Mesendoderm (in vitro differentiated cells): ENCODE measurements around the gene TNS2.
A peak's percentile ranks its signal among the peaks of the same experiment; 100 is the strongest.

Experiments used
- DNase-seq: peaks from one replicate; pipeline ENCODE4 v3.0.0; 2013
- H2AK5ac ChIP-seq: 2 replicates; pipeline ENCODE4 v1.6.1; 2013; ENCODE audit warnings: low read length, inconsistent platforms
- H2BK120ac ChIP-seq: 2 replicates; pipeline ENCODE4 v1.6.1; 2013; ENCODE audit warnings: low read depth, mild to moderate bottlenecking, low read length, moderate library complexity, mixed read lengths
- H2BK15ac ChIP-seq: replicated peaks from 2 replicates; pipeline ENCODE4 v1.6.1; 2013; ENCODE audit warnings: low read depth, mild to moderate bottlenecking, moderate library complexity
- H2BK5ac ChIP-seq: 2 replicates; pipeline ENCODE4 v1.6.1; 2013; ENCODE audit warnings: low read length, inconsistent platforms
- H3K18ac ChIP-seq: 2 replicates; pipeline ENCODE4 v1.6.1; 2013; ENCODE audit warnings: mild to moderate bottlenecking, low read length, mixed read lengths
- H3K23ac ChIP-seq: one replicate; pipeline ENCODE4 v1.6.1; 2013; ENCODE audit warnings: low read length
- H3K27ac ChIP-seq: 2 replicates; pipeline ENCODE4 v1.5.1; 2013; ENCODE audit warnings: low read depth, mild to moderate bottlenecking, inconsistent platforms, low read length, moderate library complexity
- H3K27me3 ChIP-seq: 2 replicates; pipeline ENCODE4 v1.6.1; 2013; ENCODE audit warnings: low read length, control low read depth, mild to moderate bottlenecking, inconsistent platforms; ENCODE audit not compliant: insufficient read depth, poor library complexity
- H3K36me3 ChIP-seq: 2 replicates; pipeline ENCODE4 v1.6.1; 2013; ENCODE audit warnings: low read length, inconsistent platforms; ENCODE audit not compliant: control insufficient read depth, insufficient read depth
- H3K4ac ChIP-seq: one replicate; pipeline ENCODE4 v1.6.1; 2013; ENCODE audit warnings: low read depth, mild to moderate bottlenecking, low read length, moderate library complexity
- H3K4me1 ChIP-seq: 2 replicates; pipeline ENCODE4 v1.6.1; 2013; ENCODE audit warnings: low read depth, low read length, inconsistent platforms; ENCODE audit not compliant: control insufficient read depth
- H3K4me2 ChIP-seq: 2 replicates; pipeline ENCODE4 v1.6.1; 2013; ENCODE audit warnings: low read length
- H3K4me3 ChIP-seq: 2 replicates; pipeline ENCODE4 v1.5.1; 2013; ENCODE audit warnings: mild to moderate bottlenecking, low read length
- H3K56ac ChIP-seq: one replicate; pipeline ENCODE4 v1.6.1; 2013; ENCODE audit warnings: low read length
- H3K79me1 ChIP-seq: 2 replicates; pipeline ENCODE4 v1.6.1; 2013; ENCODE audit warnings: low read length, inconsistent platforms
- H3K79me2 ChIP-seq: 2 replicates; pipeline ENCODE4 v1.6.1; 2013; ENCODE audit warnings: mild to moderate bottlenecking, low read length; ENCODE audit not compliant: control insufficient read depth, insufficient read depth
- H3K9ac ChIP-seq: 2 replicates; pipeline ENCODE4 v1.6.1; 2013; ENCODE audit warnings: low read length, inconsistent platforms
- H4K5ac ChIP-seq: one replicate; pipeline ENCODE4 v1.6.1; 2013; ENCODE audit warnings: low read length
- H4K8ac ChIP-seq: one replicate; pipeline ENCODE4 v1.6.1; 2013; ENCODE audit warnings: low read depth, mild to moderate bottlenecking, control low read depth, low read length, moderate library complexity
- WGBS: extraction: QIAGEN DNeasy Blood & Tissue Kit; methylation state at CpG from one replicate; pipeline ENCODE4 v1.1.7; 2013; ENCODE audit warnings: low lambda C conversion rate, missing lambda C conversion rate; ENCODE audit not compliant: insufficient coverage; ENCODE audit errors: extremely low coverage; 5-methylcytosine and 5-hydroxymethylcytosine counted together

TNS2 gene

GRCh38 chr12:53050426-53051057 is 677 bp downstream of the TNS2 start:
- Histone ChIP-seq H4K8ac (peak overlapping the region; percentile 28), H3K9ac (peak overlapping the region; percentile 83), H3K27ac (peak overlapping the region; percentile 97), H3K36me3 (no peaks in the 10 kb centered on the region), H3K4me1 (peaks cover 36% of the 10 kb centered on the region), H2AK5ac (peak overlapping the region; percentile 78), H3K18ac (peak overlapping the region; percentile 94), H3K23ac (peak overlapping the region; percentile 26), H3K27me3 (no peaks in the 10 kb centered on the region), H3K4ac (peak overlapping the region; percentile 58), H3K4me3 (peak overlapping the region; percentile 45), H3K79me1 (peaks cover 17% of the 10 kb centered on the region), H2BK15ac (no peak overlapping the region), H3K79me2 (peaks cover 20% of the 10 kb centered on the region), H2BK5ac (peak overlapping the region; percentile 97), H2BK120ac (peak overlapping the region; percentile 31), H4K5ac (no peak overlapping the region), H3K56ac (peak overlapping the region; percentile 95), H3K4me2 (peak overlapping the region; percentile 74)
- no peak for DNase-seq
- no CpG with 5 or more reads among the region's 2 CpGs for WGBS

GRCh38 chr12:53051058-53051880 is 1.4 kb downstream of the TNS2 start:
- no peak overlapping the region for H3K23ac ChIP-seq
- H2BK5ac ChIP-seq: peak overlapping the region; percentile 97
- H3K27me3 ChIP-seq: no peaks in the 10 kb centered on the region
- no CpG with 5 or more reads among the region's 11 CpGs for WGBS
- peaks cover 32% of the 10 kb centered on the region for H3K4me1 ChIP-seq
- peak; percentile 54 for DNase-seq
- H3K4me3 ChIP-seq: no peak overlapping the region
- no peak overlapping the region for H2BK15ac ChIP-seq
- H3K18ac ChIP-seq: no peak overlapping the region
- peak overlapping the region; percentile 31 for H2AK5ac ChIP-seq
- H3K79me2 ChIP-seq: peaks cover 20% of the 10 kb centered on the region
- peak overlapping the region; percentile 95 for H3K56ac ChIP-seq
- H3K4me2 ChIP-seq: peak overlapping the region; percentile 74
- H4K5ac ChIP-seq: no peak overlapping the region
- peak overlapping the region; percentile 97 for H3K27ac ChIP-seq
- H3K9ac ChIP-seq: peak overlapping the region; percentile 83
- peaks cover 17% of the 10 kb centered on the region for H3K79me1 ChIP-seq
- no peak overlapping the region for H3K4ac ChIP-seq
- H4K8ac ChIP-seq: no peak overlapping the region
- no peaks in the 10 kb centered on the region for H3K36me3 ChIP-seq
- no peak overlapping the region for H2BK120ac ChIP-seq

GRCh38 chr12:53051881-53052412 is 2.1 kb downstream of the TNS2 start:
- Histone ChIP-seq H3K4me3 (no peak overlapping the region), H3K4me1 (peaks cover 32% of the 10 kb centered on the region), H3K18ac (no peak overlapping the region), H2AK5ac (no peak overlapping the region), H2BK15ac (no peak overlapping the region), H4K8ac (no peak overlapping the region), H2BK5ac (no peak overlapping the region), H4K5ac (no peak overlapping the region), H2BK120ac (no peak overlapping the region), H3K9ac (peak overlapping the region; percentile 18), H3K4ac (no peak overlapping the region), H3K27ac (no peak overlapping the region), H3K4me2 (no peak overlapping the region), H3K36me3 (no peaks in the 10 kb centered on the region), H3K27me3 (no peaks in the 10 kb centered on the region), H3K79me2 (peaks cover 20% of the 10 kb centered on the region), H3K23ac (no peak overlapping the region), H3K56ac (peak overlapping the region; percentile 95), H3K79me1 (peaks cover 17% of the 10 kb centered on the region)
- DNase-seq: no peak
- WGBS: no CpG with 5 or more reads among the region's 7 CpGs

GRCh38 chr12:53052419-53053217 is 2.8 kb downstream of the TNS2 start:
- Histone ChIP-seq H3K4me1 (peaks cover 32% of the 10 kb centered on the region), H3K18ac (no peak overlapping the region), H2AK5ac (no peak overlapping the region), H3K4me3 (no peak overlapping the region), H3K56ac (peak overlapping the region; percentile 52), H3K27ac (no peak overlapping the region), H2BK5ac (no peak overlapping the region), H3K4me2 (no peak overlapping the region), H2BK120ac (no peak overlapping the region), H2BK15ac (no peak overlapping the region), H3K79me2 (peaks cover 20% of the 10 kb centered on the region), H4K8ac (no peak overlapping the region), H4K5ac (no peak overlapping the region), H3K27me3 (no peaks in the 10 kb centered on the region), H3K23ac (no peak overlapping the region), H3K4ac (no peak overlapping the region), H3K79me1 (peaks cover 17% of the 10 kb centered on the region), H3K9ac (no peak overlapping the region), H3K36me3 (no peaks in the 10 kb centered on the region)
- WGBS: no CpG with 5 or more reads among the region's 11 CpGs
- no peak for DNase-seq

- no CpG with 5 or more reads among the region's 16 CpGs for WGBS
These were observed 3.6 kb downstream of the TNS2 start for GRCh38 chr12:53053218-53054111.

More at GRCh38 chr12:53053218-53054111, 3.6 kb downstream of the TNS2 start:
- no peak overlapping the region for H4K8ac ChIP-seq
- H2BK5ac ChIP-seq: no peak overlapping the region
- H3K56ac ChIP-seq: peak overlapping the region; percentile 95
- no peak overlapping the region for H3K23ac ChIP-seq
- H3K79me2 ChIP-seq: peaks cover 20% of the 10 kb centered on the region
- H3K4me1 ChIP-seq: peaks cover 27% of the 10 kb centered on the region
- peak overlapping the region; percentile 36 for H2AK5ac ChIP-seq
- H3K27me3 ChIP-seq: no peaks in the 10 kb centered on the region
- peak overlapping the region; percentile 83 for H3K4me2 ChIP-seq
- no peak overlapping the region for H4K5ac ChIP-seq
- H3K36me3 ChIP-seq: no peaks in the 10 kb centered on the region
- H3K79me1 ChIP-seq: peaks cover 17% of the 10 kb centered on the region
- no peak overlapping the region for H3K27ac ChIP-seq
- peak; percentile 93 for DNase-seq
- H2BK15ac ChIP-seq: no peak overlapping the region
- H3K9ac ChIP-seq: peak overlapping the region; percentile 78
- H3K4me3 ChIP-seq: peak overlapping the region; percentile 60
- H2BK120ac ChIP-seq: no peak overlapping the region
- H3K18ac ChIP-seq: no peak overlapping the region
- no peak overlapping the region for H3K4ac ChIP-seq
